ENCODE measurements around the gene CACNA1B. TPM values are rescaled to one million over a fixed set of nuclear protein-coding genes. Genes with fewer than 3 reads are reported as not detected.

CACNA1B gene
- total RNA-seq, 1 experiment from 2014 or later: 1.7 TPM

- Histone ChIP-seq H3K4me3 (replicated peaks in 1 of 2; ENCODE audit: low read depth in 1 of 2, low read length in 2 of 2) (no peak overlapping the region), H3K36me3 (ENCODE audit: control insufficient read depth in 1 of 2, insufficient read depth in 2 of 2, low read length in 2 of 2) (no peaks in the 10 kb centered on the region; a peak in 1 of 4 replicates), H3K79me2 (ENCODE audit: insufficient read depth, low read length) (peaks cover 6% of the 10 kb centered on the region; the same call in 1 of the 2 replicates), H3K4me1 (ENCODE audit: control insufficient read depth in 1 of 2, insufficient read depth in 2 of 2, low read length in 2 of 2) (peaks cover 0 to 9% of the 10 kb centered on the region in 2 experiments; a peak in 1 of 4 replicates), H3K27ac (ENCODE audit: low read depth, low read length) (no peak overlapping the region), H3K4me2 (ENCODE audit: low read length) (no peak overlapping the region), H3K9me3 (ENCODE audit: control insufficient read depth in 1 of 2, insufficient read depth in 1 of 2, low read depth in 1 of 2, low read length in 2 of 2) (no peaks in the 10 kb centered on the region), H3K9ac (ENCODE audit: low read length) (no peak overlapping the region), H2AFZ (ENCODE audit: low read depth, low read length, poor library complexity, severe bottlenecking) (no peak overlapping the region), H3K27me3 (ENCODE audit: insufficient read depth, low read length) (no peaks in the 10 kb centered on the region), H4K20me1 (ENCODE audit: insufficient read depth) (no peaks in the 10 kb centered on the region), H3K9me2 (ENCODE audit: insufficient read depth) (no peaks in the 10 kb centered on the region)
- DNase-seq (ENCODE audit: low read depth, low spot score) (no peak), ATAC-seq (no peak)
- ChIA-PET CTCF (no interaction called here), RAD21 (ENCODE audit: low non-redundant PET in 1 of 2, low total read pairs in 2 of 2, uncharacterized antibody in 2 of 2, unreplicated experiment in 2 of 2) (no interaction called here), POLR2A (no interaction called here)
- TF ChIP-seq ZBTB33 (IDR thresholded peaks at IDR 0.05; ENCODE audit: extremely low read depth, insufficient replicate concordance, low read length) (no peak), ZNF274 (IDR thresholded peaks at IDR 0.05; ENCODE audit: low read depth, low read length) (no peak), REST (IDR thresholded peaks at IDR 0.05; ENCODE audit: low read depth) (no peak), SP1 (IDR thresholded peaks at IDR 0.05; ENCODE audit: low read depth) (no peak), POLR2A (IDR thresholded peaks at IDR 0.05; ENCODE audit: borderline replicate concordance, extremely low read depth, insufficient read depth, insufficient read length) (no peak), ZFX (IDR thresholded peaks at IDR 0.05) (no peak), JUND (IDR thresholded peaks at IDR 0.05) (no peak), TCF7L2 (IDR thresholded peaks at IDR 0.05; ENCODE audit: borderline replicate concordance, extremely low read depth, insufficient read depth, insufficient read length) (no peak), EZH2phosphoT487 (IDR thresholded peaks at IDR 0.05; ENCODE audit: borderline replicate concordance) (no peak), ATF3 (IDR thresholded peaks at IDR 0.05) (no peak), YY1 (IDR thresholded peaks at IDR 0.05; ENCODE audit: extremely low read depth, insufficient replicate concordance, low read depth, low read length) (no peak), CBX3 (IDR thresholded peaks at IDR 0.05; ENCODE audit: low read depth) (no peak), FOSL1 (IDR thresholded peaks at IDR 0.05; ENCODE audit: low read depth) (no peak), CEBPB (IDR thresholded peaks at IDR 0.05; ENCODE audit: low read depth) (no peak)
- intact Hi-C loops (cut with micrococcal nuclease): no loop called here
- BruUV-seq (replicated peaks): no TSS peak
These were observed 147.8 kb downstream of the CACNA1B start for GRCh38 chr9:138025417-138025816.
